A673 (cell line): ENCODE measurements around the gene MAP1LC3B2.

Experiments
- EZH2 ChIP-seq: fragments of 200-600 bp; sonication (generic); IDR thresholded peaks from 2 replicates; pipeline ENCODE4 v1.6.1; 2017; ENCODE audit warnings: borderline replicate concordance, low read depth, mild to moderate bottlenecking, mixed read lengths, antibody characterized with exemption, low read length; ENCODE audit not compliant: poor library complexity, severe bottlenecking
- TF ChIP-seq, protein P1 (sequence below): fragments of 300-800, 200-600 bp; sonication (generic); conservative IDR thresholded peaks from 2 replicates; pipeline ENCODE4 v1.5.1; 2017; ENCODE audit warnings: low read depth, mild to moderate bottlenecking, antibody characterized with exemption, low read length, moderate library complexity, mixed read lengths

DNA sequence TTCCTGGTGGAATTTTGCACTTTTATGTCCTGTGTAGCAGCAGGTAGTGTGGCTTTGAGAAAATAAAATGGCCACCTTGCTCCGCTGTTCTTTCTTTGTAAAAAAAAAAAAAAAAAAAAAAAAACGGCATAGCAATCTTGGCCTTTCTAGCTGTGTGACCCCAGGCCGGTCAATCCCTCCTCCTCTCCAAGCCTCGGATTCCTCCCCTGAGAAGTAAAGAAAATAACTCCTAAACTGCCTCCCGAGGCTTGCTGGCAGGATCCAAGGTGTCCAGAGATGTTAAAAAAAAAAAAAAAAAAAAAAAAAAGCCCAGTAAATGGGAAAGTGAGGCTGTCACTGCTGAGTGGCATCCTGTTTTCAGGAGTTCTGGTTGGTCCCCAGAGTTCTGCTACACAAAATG, 23.9 kb upstream of the MAP1LC3B2 start:
- TF ChIP-seq, protein P1, sequence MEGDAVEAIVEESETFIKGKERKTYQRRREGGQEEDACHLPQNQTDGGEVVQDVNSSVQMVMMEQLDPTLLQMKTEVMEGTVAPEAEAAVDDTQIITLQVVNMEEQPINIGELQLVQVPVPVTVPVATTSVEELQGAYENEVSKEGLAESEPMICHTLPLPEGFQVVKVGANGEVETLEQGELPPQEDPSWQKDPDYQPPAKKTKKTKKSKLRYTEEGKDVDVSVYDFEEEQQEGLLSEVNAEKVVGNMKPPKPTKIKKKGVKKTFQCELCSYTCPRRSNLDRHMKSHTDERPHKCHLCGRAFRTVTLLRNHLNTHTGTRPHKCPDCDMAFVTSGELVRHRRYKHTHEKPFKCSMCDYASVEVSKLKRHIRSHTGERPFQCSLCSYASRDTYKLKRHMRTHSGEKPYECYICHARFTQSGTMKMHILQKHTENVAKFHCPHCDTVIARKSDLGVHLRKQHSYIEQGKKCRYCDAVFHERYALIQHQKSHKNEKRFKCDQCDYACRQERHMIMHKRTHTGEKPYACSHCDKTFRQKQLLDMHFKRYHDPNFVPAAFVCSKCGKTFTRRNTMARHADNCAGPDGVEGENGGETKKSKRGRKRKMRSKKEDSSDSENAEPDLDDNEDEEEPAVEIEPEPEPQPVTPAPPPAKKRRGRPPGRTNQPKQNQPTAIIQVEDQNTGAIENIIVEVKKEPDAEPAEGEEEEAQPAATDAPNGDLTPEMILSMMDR: no peak
- TF ChIP-seq EZH2: no peak
